Ovary (tissue), 3 donors: ENCODE results near the gene EIF4H.
"Not testable (repeated sequence)": the region's sequence is repeated elsewhere in the genome, so short reads cannot be mapped to it uniquely, and the experiment has no call there.

Experiments
- CTCF ChIP-seq, 3 donors: fragments of 450-650 bp in 2 of 3; fragments of 200-600 bp in 1 of 3; IDR thresholded peaks; one replicate each; pipeline versions ENCODE4 v1.5.1 to v1.8.0; 2016 to 2022; ENCODE audit warnings: antibody characterized with exemption in 3 of 3, mild to moderate bottlenecking in 1 of 3
- EP300 ChIP-seq: sonication (generic); formaldehyde crosslinking; IDR thresholded peaks from one replicate; pipeline ENCODE4 v1.6.1; 2017; ENCODE audit warnings: antibody characterized with exemption
- POLR2A ChIP-seq: fragments of 450-650 bp; IDR thresholded peaks from one replicate; pipeline ENCODE4 v1.6.1; 2017; ENCODE audit warnings: antibody characterized with exemption, mild to moderate bottlenecking, moderate library complexity
- donor health status: DM: no; HTN: no; CAD: no.

GRCh38 chr7:74195139-74195860 lies 21.1 kb downstream of the EIF4H start:
- TF ChIP-seq CTCF (IDR thresholded peaks at IDR 0.05); POLR2A; EP300: not testable (repeated sequence)
